C4-2B (cell line): ENCODE results near the gene SHLD1.

Experiments used
- H3K27ac ChIP-seq: fragments of 450-650 bp; 2 replicates; pipeline ENCODE4 v1.5.1; 2017
- ZFX ChIP-seq: fragments of 450-650 bp; IDR thresholded peaks from 2 replicates; pipeline ENCODE4 v1.6.1; 2017
- TF ChIP-seq, protein P1 (sequence below): fragments of 450-650 bp; conservative IDR thresholded peaks from 2 replicates; pipeline ENCODE4 v1.5.1; 2017; ENCODE audit warnings: mild to moderate bottlenecking

The SHLD1 gene

DNA sequence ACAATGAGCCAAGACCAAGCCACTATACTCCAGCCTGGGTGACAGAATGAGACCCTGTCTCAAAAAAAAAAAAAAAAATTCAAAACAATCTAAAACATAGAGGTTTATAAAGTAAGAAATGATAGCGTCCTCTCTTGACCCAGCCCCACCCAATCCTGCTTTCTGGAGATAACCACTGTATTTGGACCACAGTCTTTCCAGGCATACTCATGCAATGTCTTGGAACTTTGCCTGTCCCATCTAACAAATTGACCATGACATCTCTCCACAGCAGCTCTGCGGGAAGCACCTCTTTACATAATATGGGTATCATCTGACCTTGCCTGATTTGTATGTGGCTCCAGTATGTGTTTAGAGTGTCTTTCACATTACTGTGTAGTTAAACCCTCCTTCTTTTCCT, 9.1 kb upstream of the SHLD1 start:
- no peak for TF ChIP-seq ZFX
- TF ChIP-seq, protein P1, sequence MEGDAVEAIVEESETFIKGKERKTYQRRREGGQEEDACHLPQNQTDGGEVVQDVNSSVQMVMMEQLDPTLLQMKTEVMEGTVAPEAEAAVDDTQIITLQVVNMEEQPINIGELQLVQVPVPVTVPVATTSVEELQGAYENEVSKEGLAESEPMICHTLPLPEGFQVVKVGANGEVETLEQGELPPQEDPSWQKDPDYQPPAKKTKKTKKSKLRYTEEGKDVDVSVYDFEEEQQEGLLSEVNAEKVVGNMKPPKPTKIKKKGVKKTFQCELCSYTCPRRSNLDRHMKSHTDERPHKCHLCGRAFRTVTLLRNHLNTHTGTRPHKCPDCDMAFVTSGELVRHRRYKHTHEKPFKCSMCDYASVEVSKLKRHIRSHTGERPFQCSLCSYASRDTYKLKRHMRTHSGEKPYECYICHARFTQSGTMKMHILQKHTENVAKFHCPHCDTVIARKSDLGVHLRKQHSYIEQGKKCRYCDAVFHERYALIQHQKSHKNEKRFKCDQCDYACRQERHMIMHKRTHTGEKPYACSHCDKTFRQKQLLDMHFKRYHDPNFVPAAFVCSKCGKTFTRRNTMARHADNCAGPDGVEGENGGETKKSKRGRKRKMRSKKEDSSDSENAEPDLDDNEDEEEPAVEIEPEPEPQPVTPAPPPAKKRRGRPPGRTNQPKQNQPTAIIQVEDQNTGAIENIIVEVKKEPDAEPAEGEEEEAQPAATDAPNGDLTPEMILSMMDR: no peak
- H3K27ac ChIP-seq: no peak overlapping the region

DNA sequence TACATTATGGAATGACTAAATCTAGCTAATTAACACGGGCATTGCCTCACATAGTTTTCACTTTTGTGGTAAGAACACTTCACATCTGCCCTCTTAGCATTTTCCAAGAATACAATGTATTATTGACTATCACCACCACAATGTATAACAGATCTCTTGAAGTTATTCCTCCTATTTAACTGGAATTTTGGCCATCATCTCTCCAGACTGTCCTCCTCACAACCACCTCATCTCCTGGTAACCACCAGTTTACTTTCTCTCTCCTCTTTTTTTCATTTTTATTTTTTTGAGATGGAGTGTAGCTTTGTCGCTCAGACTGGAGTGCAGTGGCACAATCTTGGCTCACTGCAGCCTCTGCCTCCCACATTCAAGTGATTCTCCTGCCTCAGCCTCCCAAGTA, 8.2 kb upstream of the SHLD1 start:
- TF ChIP-seq, protein P1: no peak
- no peak for TF ChIP-seq ZFX
- no peak overlapping the region for H3K27ac ChIP-seq

DNA sequence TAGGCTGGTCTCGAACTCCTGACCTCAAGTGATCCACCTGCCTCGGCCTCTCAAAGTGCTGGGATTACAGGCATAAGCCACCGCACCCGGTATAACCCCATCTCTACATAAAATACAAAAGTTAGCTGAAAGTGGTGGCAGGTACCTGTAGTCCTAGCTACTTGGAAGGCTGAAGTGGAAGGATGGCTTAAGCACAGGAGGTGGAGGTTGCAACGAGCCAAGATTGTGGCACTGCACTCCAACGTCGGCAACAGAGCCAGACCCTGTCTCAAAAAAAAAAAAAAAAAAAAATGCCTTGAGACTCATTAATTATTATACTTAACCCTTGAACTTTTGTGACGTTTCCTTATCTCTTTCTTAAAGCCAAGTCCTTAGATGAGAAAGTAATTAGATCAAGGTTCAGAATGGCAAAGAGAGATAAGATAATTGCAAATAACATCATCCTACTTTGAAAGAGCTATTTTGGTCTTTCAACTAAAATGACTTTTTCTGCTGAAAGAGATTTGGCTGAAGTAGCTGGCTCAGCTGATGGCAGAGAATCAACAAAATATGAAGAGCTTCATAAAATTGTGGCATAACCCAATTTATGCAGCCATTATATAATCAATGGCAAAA, 4.7 kb upstream of the SHLD1 start:
- no peak overlapping the region for H3K27ac ChIP-seq
- TF ChIP-seq, protein P1: no peak

DNA sequence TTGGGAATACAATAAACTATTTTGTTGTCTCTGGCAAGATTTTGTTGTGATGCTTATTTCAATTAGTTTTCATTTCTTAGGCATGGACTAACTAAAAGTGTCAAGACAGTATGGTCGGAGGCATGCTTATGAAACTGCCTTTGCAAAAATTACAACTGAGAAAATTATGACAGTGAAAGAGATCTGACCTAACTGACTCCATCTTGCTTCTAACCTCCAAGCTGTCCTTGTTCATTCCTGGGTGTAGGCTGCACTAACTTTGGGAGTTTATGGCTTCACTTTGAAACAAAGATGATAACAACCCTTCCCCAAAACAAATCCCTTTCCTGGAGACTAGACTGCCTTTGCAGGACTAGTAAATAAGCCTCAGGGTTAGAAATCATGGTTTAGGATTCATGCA, 4.1 kb upstream of the SHLD1 start:
- TF ChIP-seq, protein P1: no peak
- no peak for TF ChIP-seq ZFX

DNA sequence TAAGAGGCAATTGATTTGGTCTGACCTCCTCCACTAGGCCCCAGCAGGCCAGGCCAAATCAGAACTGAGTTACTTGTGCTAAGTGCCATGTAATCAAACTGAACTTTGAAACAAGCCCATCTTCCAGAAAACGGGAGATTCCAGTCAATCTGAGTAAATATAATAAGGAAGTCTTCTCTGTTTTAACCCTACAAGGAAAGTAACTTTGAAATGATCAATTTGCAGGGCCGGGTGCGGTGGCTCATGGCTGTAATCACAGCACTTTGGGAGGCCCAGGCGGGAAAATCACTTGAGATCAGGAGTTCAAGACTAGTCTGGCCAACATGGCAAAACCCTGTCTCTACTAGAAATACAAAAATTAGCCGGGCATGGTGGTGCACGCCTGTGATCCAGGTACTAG, 2.0 kb upstream of the SHLD1 start:
- H3K27ac ChIP-seq: no peak overlapping the region
- no peak for TF ChIP-seq ZFX
- TF ChIP-seq, protein P1: no peak

More for the DNA sequence above, 4.1 kb upstream of the SHLD1 start:
- no peak overlapping the region for H3K27ac ChIP-seq

DNA sequence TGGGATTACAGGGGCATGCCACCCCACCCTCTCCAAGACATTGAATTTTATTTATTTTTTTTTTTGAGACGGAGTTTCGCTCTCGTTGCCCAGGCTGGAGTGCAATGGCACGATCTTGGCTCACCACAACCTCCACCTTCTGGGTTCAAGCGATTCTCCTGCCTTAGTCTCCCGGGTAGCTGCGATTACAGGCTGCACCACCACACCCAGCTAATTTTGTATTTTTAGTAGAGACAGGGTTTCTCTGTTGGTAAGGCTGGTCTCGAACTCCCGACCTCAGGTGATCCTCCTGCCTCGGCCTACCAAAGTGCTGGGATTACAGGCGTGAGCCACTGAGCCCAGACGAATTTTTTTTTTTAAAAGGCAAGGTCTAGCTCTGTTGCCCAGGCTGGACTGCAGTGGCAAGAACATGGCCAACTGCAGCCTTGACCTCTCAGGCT, 669 bp upstream of the SHLD1 start:
- peak overlapping the region; percentile 76 for H3K27ac ChIP-seq

DNA sequence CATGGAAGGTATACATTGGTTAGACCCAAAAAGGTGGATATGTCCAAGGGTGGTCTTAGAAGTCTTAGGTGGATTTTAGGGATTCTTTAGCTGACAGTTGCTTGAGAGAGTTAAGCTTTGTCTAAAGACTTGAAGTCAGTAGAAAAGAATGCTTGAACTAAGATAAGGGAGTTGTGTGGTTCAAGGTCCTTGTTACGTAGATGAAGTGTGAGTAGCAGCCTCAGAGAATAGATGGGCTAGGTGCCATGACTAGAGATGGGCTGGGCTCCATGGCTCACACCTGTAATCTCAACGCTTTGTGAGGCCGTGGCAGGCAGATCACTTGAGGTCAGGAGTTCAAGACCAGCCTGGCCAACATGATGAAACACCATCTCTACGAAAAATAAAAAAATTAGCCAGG, 1.7 kb downstream of the SHLD1 start:
- H3K27ac ChIP-seq: no peak overlapping the region
- no peak for TF ChIP-seq ZFX
- TF ChIP-seq, protein P1: no peak

DNA sequence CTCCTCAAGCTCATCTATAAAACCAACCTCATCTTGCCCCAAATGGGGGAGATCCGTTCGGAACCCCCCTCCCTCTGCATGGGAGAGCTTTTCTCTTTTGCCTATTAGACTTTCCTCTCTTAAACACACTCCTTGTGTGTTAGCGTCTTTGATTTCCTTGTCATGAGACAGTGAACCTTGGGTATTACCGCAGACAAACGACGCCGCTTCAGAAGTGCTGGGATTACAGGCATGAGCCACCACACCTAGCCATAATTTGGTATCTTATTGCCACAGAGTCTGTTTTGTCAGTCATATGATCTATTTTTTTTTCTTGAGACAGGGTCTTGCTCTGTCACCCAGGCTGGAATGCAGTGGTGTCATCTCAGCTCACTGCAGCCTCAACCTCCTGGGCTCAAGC, 3.6 kb downstream of the SHLD1 start:
- TF ChIP-seq, protein P1: no peak
- no peak for TF ChIP-seq ZFX
- no peak overlapping the region for H3K27ac ChIP-seq
